ENCODE data around the gene OLA1. TPM values are rescaled to one million over a fixed set of nuclear protein-coding genes. Genes with fewer than 3 reads are reported as not detected.

OLA1 gene
- total RNA-seq, 1 donor from 2014 or later = 43.6 TPM

DNA sequence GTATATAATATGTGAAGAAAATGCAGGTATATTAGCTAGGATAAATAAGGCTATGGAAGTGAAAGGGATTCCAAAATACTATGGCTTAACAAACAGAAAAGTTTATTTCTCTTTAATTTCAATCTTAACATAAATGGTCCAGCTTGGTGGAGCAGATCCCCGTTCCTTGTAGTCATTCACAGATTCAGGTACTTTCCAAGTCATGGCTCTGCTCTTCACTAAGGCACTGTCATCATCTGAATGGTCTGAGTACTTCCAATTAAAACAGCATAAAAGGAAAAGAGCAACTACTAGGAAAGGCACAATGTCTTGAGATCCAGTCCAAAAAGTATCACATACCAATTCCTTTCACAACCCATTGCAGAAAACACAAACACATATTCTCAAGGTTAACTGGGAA, 63.4 kb downstream of the OLA1 start:
- intact Hi-C loops (cut with DNase I) = no loop called here
- DNase-seq (ENCODE audit: low spot score) = no peak
- no peak for ATAC-seq

GRCh38 chr2:174184504-174184903, 63.8 kb downstream of the OLA1 start:
- intact Hi-C loops (cut with DNase I) = no loop called here
- ATAC-seq (no peak), DNase-seq (ENCODE audit: low spot score) (no peak)

- ATAC-seq = no peak
Observed at GRCh38 chr2:174183076-174183475, 65.3 kb downstream of the OLA1 start.

GRCh38 chr2:174181368-174181767, 67.0 kb downstream of the OLA1 start:
- ATAC-seq = no peak
- intact Hi-C loops (cut with DNase I) = no loop called here
- DNase-seq (ENCODE audit: low spot score) = no peak

More at GRCh38 chr2:174183076-174183475, 65.3 kb downstream of the OLA1 start:
- intact Hi-C loops (cut with DNase I) = no loop called here
- DNase-seq (ENCODE audit: low spot score) = no peak

DNA sequence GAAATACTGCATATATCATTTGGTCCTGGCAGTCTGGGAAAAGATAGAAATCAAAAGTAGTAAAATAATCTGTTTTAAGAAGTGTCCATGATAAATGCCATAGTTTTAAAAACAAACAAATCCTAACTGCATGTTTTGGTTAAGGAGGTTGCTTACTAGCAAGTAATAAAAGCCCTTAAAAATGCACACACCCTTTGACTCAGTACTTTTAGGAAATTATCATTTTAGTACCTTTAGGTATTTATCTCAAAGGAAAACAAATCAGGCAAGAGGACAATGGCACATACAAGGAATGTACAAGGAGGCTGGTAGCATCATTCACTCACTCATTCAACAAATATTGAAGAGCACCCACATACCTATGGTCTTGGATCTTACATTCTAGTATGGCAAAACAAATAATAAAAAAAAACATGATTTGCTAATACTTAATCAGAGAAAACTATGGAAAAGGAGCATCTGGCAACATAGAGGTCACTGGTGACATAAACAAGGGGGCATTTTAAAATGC, 67.6 kb downstream of the OLA1 start:
- intact Hi-C loops (cut with DNase I) = no loop called here
- ATAC-seq = no peak

DNA sequence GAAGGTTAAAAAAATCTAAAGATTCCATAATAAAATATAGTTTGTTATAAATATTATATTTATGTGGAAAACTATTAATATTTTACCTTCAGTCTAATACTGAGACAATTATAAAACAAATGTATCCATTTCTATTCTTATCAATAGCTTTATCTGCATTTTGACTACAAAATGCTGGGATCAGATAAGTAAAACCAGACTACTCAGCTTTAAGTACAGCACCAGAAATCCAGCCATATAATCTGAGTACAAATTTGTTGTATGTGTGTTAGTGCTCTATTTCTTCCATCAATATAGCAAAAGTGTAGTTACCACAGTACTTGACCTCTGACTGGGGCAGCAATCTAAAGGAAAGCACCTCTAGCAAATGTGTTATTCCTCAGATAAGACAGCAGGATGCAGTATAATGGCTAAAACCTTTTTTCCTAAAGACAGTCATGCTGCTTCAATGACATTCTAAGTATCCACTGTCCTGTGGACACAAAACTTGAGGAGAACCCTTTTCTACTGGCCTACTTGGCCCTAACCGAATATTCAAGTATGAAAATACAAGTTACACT, 68.1 kb downstream of the OLA1 start:
- no peak for ATAC-seq
- intact Hi-C loops (cut with DNase I) = no loop called here

More for the DNA sequence above, 67.6 kb downstream of the OLA1 start:
- DNase-seq (ENCODE audit: low spot score) = no peak

GRCh38 chr2:174177316-174177890, 70.9 kb downstream of the OLA1 start:
- ATAC-seq = no peak
- intact Hi-C loops (cut with DNase I) = no loop called here

More for the DNA sequence above, 68.1 kb downstream of the OLA1 start:
- no peak for DNase-seq (ENCODE audit: low spot score)

GRCh38 chr2:174176898-174177297, 71.4 kb downstream of the OLA1 start:
- intact Hi-C loops (cut with DNase I) = no loop called here
- no peak for ATAC-seq
- DNase-seq (ENCODE audit: low spot score) = no peak

More at GRCh38 chr2:174177316-174177890, 70.9 kb downstream of the OLA1 start:
- no peak for DNase-seq (ENCODE audit: low spot score)

GRCh38 chr2:174174741-174175140, 73.6 kb downstream of the OLA1 start:
- ATAC-seq (no peak), DNase-seq (ENCODE audit: low spot score) (no peak)
- intact Hi-C loops (cut with DNase I) = no loop called here

DNA sequence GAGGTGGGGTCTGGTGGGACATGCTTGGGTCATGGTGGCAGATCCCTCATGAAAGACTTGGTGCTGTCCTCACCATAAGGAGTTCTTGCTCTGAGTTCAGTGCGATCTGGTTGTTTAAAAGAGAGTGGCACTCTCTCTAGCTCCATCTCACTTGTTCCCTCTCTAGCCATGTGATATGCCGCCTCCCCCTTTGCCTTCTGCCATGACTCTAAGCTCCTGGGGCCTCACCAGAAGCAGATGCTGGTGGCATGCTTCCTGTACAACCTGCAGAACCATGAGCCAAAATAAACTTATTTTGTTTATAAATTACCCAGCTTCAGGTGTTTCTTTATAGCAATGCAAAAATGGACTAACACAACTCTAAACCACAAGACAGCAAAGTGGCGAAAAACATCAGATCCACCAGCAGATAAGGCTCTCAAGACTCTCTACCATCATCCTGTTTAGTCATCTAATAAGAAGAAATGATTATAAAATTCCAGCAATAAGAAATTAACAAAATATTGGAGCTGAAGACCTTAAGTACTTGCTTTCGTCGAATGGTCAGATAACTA, 75.5 kb downstream of the OLA1 start:
- intact Hi-C loops (cut with DNase I) = no loop called here
- ATAC-seq (no peak), DNase-seq (ENCODE audit: low spot score) (no peak)

GRCh38 chr2:174171686-174172445, 76.5 kb downstream of the OLA1 start:
- intact Hi-C loops (cut with DNase I) = no loop called here
- DNase-seq (ENCODE audit: low spot score) = no peak
- no peak for ATAC-seq

GRCh38 chr2:174169372-174169771, 79.0 kb downstream of the OLA1 start:
- DNase-seq (ENCODE audit: low spot score) (no peak), ATAC-seq (no peak)
- intact Hi-C loops (cut with DNase I) = no loop called here

DNA sequence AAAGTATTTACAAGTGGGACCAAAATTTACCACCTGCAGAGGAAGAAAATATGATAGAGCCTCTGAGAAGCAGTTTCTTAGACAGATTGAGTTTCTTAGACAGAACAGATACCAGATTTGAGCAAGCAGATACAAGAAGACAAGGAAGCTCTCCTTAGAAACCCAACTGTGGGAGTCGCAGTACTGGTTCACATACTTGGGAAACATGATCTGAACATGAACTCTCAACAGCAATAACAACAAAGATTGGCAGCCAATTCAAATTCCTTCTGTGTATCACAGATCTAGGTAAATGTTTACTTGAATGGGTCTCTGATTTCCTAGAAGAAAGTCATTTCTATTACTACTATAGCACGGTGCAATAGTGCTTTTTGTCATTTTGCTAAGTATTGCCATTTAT, 82.1 kb downstream of the OLA1 start:
- DNase-seq (ENCODE audit: low spot score) (no peak), ATAC-seq (no peak)
- intact Hi-C loops (cut with DNase I) = no loop called here

GRCh38 chr2:174161490-174161889, 86.8 kb downstream of the OLA1 start:
- intact Hi-C loops (cut with DNase I) = no loop called here
- ATAC-seq (no peak), DNase-seq (ENCODE audit: low spot score) (no peak)

DNA sequence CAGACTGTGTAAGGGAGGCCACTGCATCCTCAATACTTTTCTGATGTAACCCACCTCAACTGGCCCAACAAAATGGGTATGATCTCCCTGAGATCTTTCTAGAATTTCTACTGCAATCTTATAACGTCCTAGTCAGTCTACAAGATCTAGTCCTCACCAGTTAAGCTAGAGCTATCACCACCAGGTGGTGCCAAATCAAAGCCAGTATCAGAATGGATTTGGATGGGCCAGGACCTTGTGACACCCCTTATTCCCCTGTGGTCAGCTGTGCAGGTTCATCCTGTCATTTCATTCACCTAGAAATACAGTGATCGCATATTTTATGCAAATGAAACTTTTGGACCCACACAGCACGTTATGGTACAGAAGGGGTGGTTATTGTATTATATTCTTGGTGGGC, 90.3 kb downstream of the OLA1 start:
- DNase-seq (ENCODE audit: low spot score) (no peak), ATAC-seq (no peak)

GRCh38 chr2:174157053-174157452, 91.3 kb downstream of the OLA1 start:
- no peak for DNase-seq (ENCODE audit: low spot score)
- intact Hi-C loops (cut with DNase I) = no loop called here
- no peak for ATAC-seq

More for the DNA sequence above, 90.3 kb downstream of the OLA1 start:
- intact Hi-C loops (cut with DNase I) = no loop called here

DNA sequence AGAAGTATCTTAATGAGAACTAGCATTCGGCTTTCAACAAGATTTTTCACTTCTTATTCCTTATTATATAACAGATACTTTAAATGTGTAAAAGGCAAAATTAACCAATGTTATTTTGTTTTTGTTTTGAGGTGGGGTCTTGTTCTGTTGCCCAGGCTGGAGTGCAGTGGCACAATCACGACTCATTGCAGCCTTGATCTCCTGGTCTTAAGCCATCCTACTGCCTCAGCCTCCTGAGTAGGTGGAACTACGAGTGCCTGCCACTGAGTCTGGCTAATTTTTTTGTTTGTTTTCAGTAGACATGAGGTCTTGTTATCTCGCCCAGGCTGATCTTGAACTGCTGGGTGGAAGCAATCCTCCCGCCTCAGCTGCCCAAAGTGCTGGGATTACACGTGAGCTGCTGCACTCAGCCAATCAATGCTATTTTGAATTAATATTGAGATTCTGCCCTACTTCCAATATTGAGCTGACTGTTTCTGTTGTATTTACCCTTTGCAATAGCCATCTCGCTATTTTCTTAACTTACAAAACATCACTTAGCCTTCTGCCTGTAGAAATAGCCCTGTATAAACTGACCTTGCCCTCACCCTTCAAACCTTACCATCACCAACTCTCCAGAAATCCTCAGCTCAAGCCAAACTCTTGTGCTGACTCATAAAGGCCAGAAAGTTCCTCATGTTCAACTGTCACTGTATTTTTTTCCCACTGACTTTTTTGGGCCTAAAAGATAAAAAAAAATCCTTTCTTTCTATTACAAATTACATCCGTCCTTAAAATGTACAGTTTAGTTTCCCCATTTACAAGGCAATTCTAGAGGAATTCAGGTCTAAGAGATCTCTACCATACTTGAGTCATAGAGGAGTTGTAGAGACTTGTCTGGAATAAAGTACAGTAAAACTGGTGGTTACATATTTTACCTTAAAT, 94.3 kb downstream of the OLA1 start:
- ATAC-seq (no peak), DNase-seq (ENCODE audit: low spot score) (no peak)
- intact Hi-C loops (cut with DNase I) = no loop called here

GRCh38 chr2:174149530-174149929, 98.8 kb downstream of the OLA1 start:
- ATAC-seq (no peak), DNase-seq (ENCODE audit: low spot score) (no peak)
- intact Hi-C loops (cut with DNase I) = no loop called here

DNA sequence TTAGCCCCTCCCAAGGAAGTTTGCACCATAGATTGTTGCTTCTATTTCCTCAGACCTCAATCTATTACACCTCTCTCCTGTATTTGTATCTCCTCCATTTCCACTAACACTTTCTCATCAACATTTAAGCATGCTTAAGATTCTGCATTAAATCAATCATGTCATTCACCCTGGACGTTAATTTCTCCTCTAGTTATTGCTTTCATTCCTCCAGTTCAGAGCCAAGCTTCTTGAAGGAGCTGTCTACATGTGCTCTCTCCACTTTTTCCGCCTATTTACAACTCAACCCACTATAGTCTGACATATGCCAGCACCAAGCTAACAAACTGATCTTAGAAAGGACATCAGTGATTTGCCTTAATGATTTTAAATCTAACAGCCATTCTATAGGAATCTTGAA, 99.5 kb downstream of the OLA1 start:
- ATAC-seq (no peak), DNase-seq (ENCODE audit: low spot score) (no peak)
- intact Hi-C loops (cut with DNase I) = no loop called here
